Lower leg skin (tissue), 4 donors: ENCODE results near the gene TTC7B. TPM values are rescaled to one million over a fixed set of nuclear protein-coding genes. Genes with fewer than 3 reads are reported as not detected.
A peak's percentile ranks its signal among the peaks of the same experiment; 100 is the strongest.

ENCODE experiments used
- DNase-seq, 2 donors: peaks; one replicate each; pipeline ENCODE4 v3.0.0-alpha.2; 2019; ENCODE audit warnings: low spot score in 2 of 2
- H3K4me3 ChIP-seq: fragments of 200-600 bp; sonication (generic); 2 replicates; pipeline ENCODE4 v1.5.1; 2017; ENCODE audit warnings: mild to moderate bottlenecking, low read depth; ENCODE audit not compliant: poor library complexity, severe bottlenecking
- POLR2A ChIP-seq, 2 donors: fragments of 450-650 bp; IDR thresholded peaks; one replicate each; pipeline ENCODE4 v1.6.1; 2016 to 2017; ENCODE audit warnings: antibody characterized with exemption in 2 of 2, mild to moderate bottlenecking in 1 of 2, moderate library complexity in 1 of 2
- WGBS, 2 donors: methylation state at CpG; one replicate each; pipeline ENCODE4 v1.1.5; 2018; 5-methylcytosine and 5-hydroxymethylcytosine counted together
- intact Hi-C: fragments of 100-400 bp; cut with DNase I; formaldehyde crosslinking; loops from one replicate; pipeline ENCODE4 v1.15.0; 2023; ENCODE audit warnings: low total_unique reads
- total RNA-seq, 4 donors: library from RNA; depleted of rRNA; stranded (reverse); fragments of >200 nt; gene quantifications; one replicate each; pipeline ENCODE4 v1.1.0, GENCODE V29; 2016
- TF ChIP-seq, protein P1 (sequence below), 3 donors: fragments of 450-650 bp; IDR thresholded peaks; one replicate each; pipeline ENCODE4 v1.5.1; 2016; ENCODE audit warnings: antibody characterized with exemption in 3 of 3, mild to moderate bottlenecking in 3 of 3, moderate library complexity in 2 of 3

Gene TTC7B
- total RNA-seq, 4 donors from 2014 or later = 10.3 to 28.7 (median 20.2) TPM

DNA sequence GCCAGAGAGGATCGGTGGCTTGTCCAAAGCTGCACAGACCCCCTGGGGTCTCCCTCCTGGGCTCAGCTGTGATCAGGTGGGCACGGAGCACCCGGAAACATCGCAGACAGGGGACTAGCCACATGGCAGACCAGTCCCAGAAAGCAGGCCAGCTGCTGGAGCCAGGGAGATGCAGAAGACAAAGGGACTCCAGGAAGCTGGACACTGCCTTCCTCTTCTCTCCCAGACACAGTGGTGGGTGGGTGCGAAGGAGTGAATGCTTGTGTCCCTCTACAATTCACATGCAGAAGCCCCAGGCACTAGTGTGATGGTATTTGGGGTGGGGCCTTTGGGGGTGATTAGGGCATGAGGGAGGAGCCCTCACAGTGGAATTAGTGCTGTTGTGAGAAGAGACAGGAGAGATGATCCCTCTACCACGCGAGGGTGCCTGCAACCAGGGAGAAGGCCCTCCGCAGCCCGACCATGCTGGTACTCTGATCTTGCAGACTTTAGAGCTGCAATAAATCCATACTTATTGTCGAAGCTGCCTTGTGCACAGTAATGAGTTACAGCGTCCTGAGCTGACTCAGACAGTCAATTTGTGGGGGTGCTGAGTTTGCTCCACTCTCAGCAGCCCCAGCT is 324.2 kb downstream of the TTC7B start:
- no peak for TF ChIP-seq POLR2A (IDR thresholded peaks at IDR 0.05)
- TF ChIP-seq, protein P1, sequence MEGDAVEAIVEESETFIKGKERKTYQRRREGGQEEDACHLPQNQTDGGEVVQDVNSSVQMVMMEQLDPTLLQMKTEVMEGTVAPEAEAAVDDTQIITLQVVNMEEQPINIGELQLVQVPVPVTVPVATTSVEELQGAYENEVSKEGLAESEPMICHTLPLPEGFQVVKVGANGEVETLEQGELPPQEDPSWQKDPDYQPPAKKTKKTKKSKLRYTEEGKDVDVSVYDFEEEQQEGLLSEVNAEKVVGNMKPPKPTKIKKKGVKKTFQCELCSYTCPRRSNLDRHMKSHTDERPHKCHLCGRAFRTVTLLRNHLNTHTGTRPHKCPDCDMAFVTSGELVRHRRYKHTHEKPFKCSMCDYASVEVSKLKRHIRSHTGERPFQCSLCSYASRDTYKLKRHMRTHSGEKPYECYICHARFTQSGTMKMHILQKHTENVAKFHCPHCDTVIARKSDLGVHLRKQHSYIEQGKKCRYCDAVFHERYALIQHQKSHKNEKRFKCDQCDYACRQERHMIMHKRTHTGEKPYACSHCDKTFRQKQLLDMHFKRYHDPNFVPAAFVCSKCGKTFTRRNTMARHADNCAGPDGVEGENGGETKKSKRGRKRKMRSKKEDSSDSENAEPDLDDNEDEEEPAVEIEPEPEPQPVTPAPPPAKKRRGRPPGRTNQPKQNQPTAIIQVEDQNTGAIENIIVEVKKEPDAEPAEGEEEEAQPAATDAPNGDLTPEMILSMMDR (IDR thresholded peaks at IDR 0.05) = no peak
- H3K4me3 ChIP-seq = no peak overlapping the region
- WGBS, 2 donors = 44 to 61% methylated on average over 11 of the region's 11 CpGs
- DNase-seq = peak in 1 of 2 donors; percentile 75
- intact Hi-C loops = no loop called here

- 38 to 57% methylated on average over 9 of the region's 9 CpGs for WGBS, 2 donors
- TF ChIP-seq, protein P1 (IDR thresholded peaks at IDR 0.05) = no peak
- TF ChIP-seq POLR2A (IDR thresholded peaks at IDR 0.05) = no peak
- peak in 1 of 2 donors; percentile 84 for DNase-seq
- intact Hi-C loops = no loop called here
- H3K4me3 ChIP-seq = no peak overlapping the region
Observed at GRCh38 chr14:90491221-90491885, 324.9 kb downstream of the TTC7B start.

DNA sequence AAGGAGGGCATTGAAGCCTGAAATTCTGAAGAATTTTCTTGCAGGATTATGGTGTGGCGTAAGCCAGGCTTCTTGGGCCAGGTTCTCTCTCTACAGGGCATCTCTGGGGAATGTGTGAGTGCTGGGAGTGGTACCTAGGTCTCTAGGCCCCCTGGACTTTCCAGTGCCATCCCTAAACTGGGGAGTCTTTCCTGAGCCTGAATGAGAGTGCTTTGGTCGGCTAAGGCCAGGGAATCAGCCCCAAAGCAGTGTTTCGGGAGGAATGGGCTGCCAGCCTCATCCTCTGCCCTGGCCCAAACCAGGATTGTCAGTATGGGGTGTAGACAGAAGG is 325.5 kb downstream of the TTC7B start:
- 83 to 92% methylated on average over 3 of the region's 3 CpGs for WGBS, 2 donors
- H3K4me3 ChIP-seq = no peak overlapping the region
- intact Hi-C loops = no loop called here
- no peak for TF ChIP-seq POLR2A (IDR thresholded peaks at IDR 0.05)
- TF ChIP-seq, protein P1 (IDR thresholded peaks at IDR 0.05) = no peak
- peak in 1 of 2 donors; percentile 56 for DNase-seq

- no peak overlapping the region for H3K4me3 ChIP-seq
- intact Hi-C loops = no loop called here
- peak in 1 of 2 donors; percentile 50 for DNase-seq
- WGBS, 2 donors = 83 to 87% methylated on average over 7 to 8 of the region's 8 CpGs
- TF ChIP-seq POLR2A (IDR thresholded peaks at IDR 0.05) = no peak
- TF ChIP-seq, protein P1 (IDR thresholded peaks at IDR 0.05) = no peak
Observed at GRCh38 chr14:90489916-90490719, 326.1 kb downstream of the TTC7B start.

- WGBS, 2 donors = 67 to 81% methylated on average over 4 of the region's 4 CpGs
- DNase-seq = peak in 1 of 2 donors; percentile 61
Observed at GRCh38 chr14:90489306-90489705, 326.9 kb downstream of the TTC7B start.

More at GRCh38 chr14:90489306-90489705, 326.9 kb downstream of the TTC7B start:
- TF ChIP-seq POLR2A (IDR thresholded peaks at IDR 0.05) = no peak
- TF ChIP-seq, protein P1 (IDR thresholded peaks at IDR 0.05) = no peak
- intact Hi-C loops = no loop called here
- no peak overlapping the region for H3K4me3 ChIP-seq
